Karpas-422 (cell line): Measurements from ENCODE around the gene SLC17A4. TPM values are rescaled to one million over a fixed set of nuclear protein-coding genes. Genes with fewer than 3 reads are reported as not detected.
"Not testable (repeated sequence)": the region's sequence is repeated elsewhere in the genome, so short reads cannot be mapped to it uniquely, and the experiment has no call there.

Experiments used
- DNase-seq: peaks from one replicate; pipeline ENCODE4 v3.0.0-alpha.2; 2015
- H2AFZ ChIP-seq: fragments of 200-600 bp; sonication (generic); 2 replicates; pipeline ENCODE4 v1.6.1; 2014; ENCODE audit warnings: antibody characterized with exemption, low read length, mixed read lengths
- H3K27ac ChIP-seq: fragments of 200-600 bp; sonication (generic); 2 replicates; pipeline ENCODE4 v1.5.1; 2014; ENCODE audit warnings: mild to moderate bottlenecking, low read length, moderate library complexity
- H3K27me3 ChIP-seq: fragments of 200-600 bp; sonication (generic); 2 replicates; pipeline ENCODE4 v1.6.1; 2014; ENCODE audit warnings: low read length, mixed read lengths
- H3K36me3 ChIP-seq: fragments of 200-600 bp; sonication (generic); 2 replicates; pipeline ENCODE4 v1.6.1; 2014; ENCODE audit warnings: low read length, mixed read lengths; ENCODE audit not compliant: insufficient read depth
- H3K4me1 ChIP-seq: fragments of 200-600 bp; sonication (generic); 2 replicates; pipeline ENCODE4 v1.6.1; 2014; ENCODE audit warnings: mild to moderate bottlenecking, low read length, mixed read lengths
- H3K4me2 ChIP-seq: fragments of 200-600 bp; sonication (generic); 2 replicates; pipeline ENCODE4 v1.6.1; 2014; ENCODE audit warnings: low read length, low read depth, mild to moderate bottlenecking; ENCODE audit not compliant: poor library complexity, severe bottlenecking
- H3K4me3 ChIP-seq: fragments of 200-600 bp; sonication (generic); 2 replicates; pipeline ENCODE4 v1.5.1; 2014; ENCODE audit warnings: mild to moderate bottlenecking, antibody characterized with exemption, low read length, mixed read lengths
- H3K79me2 ChIP-seq: fragments of 200-600 bp; sonication (generic); 2 replicates; pipeline ENCODE4 v1.6.1; 2014; ENCODE audit warnings: mild to moderate bottlenecking, low read length, mixed read lengths
- H3K9ac ChIP-seq: fragments of 200-600 bp; sonication (generic); 2 replicates; pipeline ENCODE4 v1.6.0; 2014; ENCODE audit warnings: low read length
- H3K9me2 ChIP-seq: fragments of 200-600 bp; sonication (generic), shearing (Covaris generic); replicated peaks from 2 replicates; pipeline ENCODE4 v1.6.0; 2014; ENCODE audit warnings: mild to moderate bottlenecking, low read length, moderate library complexity; ENCODE audit not compliant: insufficient read depth
- H3K9me3 ChIP-seq: fragments of 300-700, 200-600 bp; sonication (generic); 2 replicates; pipeline ENCODE4 v1.6.1; 2014; ENCODE audit warnings: low read length, mixed read lengths
- H4K20me1 ChIP-seq: fragments of 200-600 bp; sonication (generic); 2 replicates; pipeline ENCODE4 v1.6.1; 2014; ENCODE audit warnings: mild to moderate bottlenecking, antibody characterized with exemption, low read length, low read depth; ENCODE audit not compliant: insufficient read depth
- total RNA-seq: library from RNA; depleted of rRNA; stranded (reverse); fragments of >200 nt; shearing (Covaris generic); gene quantifications from 2 replicates; pipeline ENCODE4 v1.2.3, GENCODE V29; 2014; ENCODE audit warnings: low replicate concordance

Gene SLC17A4
- total RNA-seq, 1 experiment from 2014 or later: not detected

- Histone ChIP-seq H3K9me3 (peaks cover 4% of the 10 kb centered on the region), H3K4me1 (peaks cover 8% of the 10 kb centered on the region), H3K9me2 (no peaks in the 10 kb centered on the region), H3K4me2 (no peak overlapping the region), H4K20me1 (no peaks in the 10 kb centered on the region), H3K27ac (no peak overlapping the region), H3K27me3 (no peaks in the 10 kb centered on the region), H3K9ac (no peak overlapping the region), H3K36me3 (no peaks in the 10 kb centered on the region), H3K4me3 (no peak overlapping the region), H2AFZ (no peak overlapping the region), H3K79me2 (no peaks in the 10 kb centered on the region)
- DNase-seq: no peak
Observed at GRCh38 chr6:25745836-25746235, 8.7 kb upstream of the SLC17A4 start.

GRCh38 chr6:25746968-25747367 lies 7.6 kb upstream of the SLC17A4 start:
- H3K4me1 ChIP-seq: peaks cover 8% of the 10 kb centered on the region
- no peaks in the 10 kb centered on the region for H4K20me1 ChIP-seq
- peaks cover 3% of the 10 kb centered on the region for H3K9me3 ChIP-seq
- H3K36me3 ChIP-seq: no peaks in the 10 kb centered on the region
- no peak overlapping the region for H3K9ac ChIP-seq
- H2AFZ ChIP-seq: no peak overlapping the region
- H3K27me3 ChIP-seq: no peaks in the 10 kb centered on the region
- no peaks in the 10 kb centered on the region for H3K9me2 ChIP-seq
- H3K79me2 ChIP-seq: no peaks in the 10 kb centered on the region
- H3K4me3 ChIP-seq: no peak overlapping the region
- H3K27ac ChIP-seq: no peak overlapping the region
- no peak overlapping the region for H3K4me2 ChIP-seq
- DNase-seq: no peak

- Histone ChIP-seq H3K4me1 (peaks cover 8% of the 10 kb centered on the region), H2AFZ (no peak overlapping the region), H4K20me1 (no peaks in the 10 kb centered on the region), H3K27ac (no peak overlapping the region), H3K4me2 (no peak overlapping the region), H3K27me3 (no peaks in the 10 kb centered on the region), H3K4me3 (no peak overlapping the region), H3K9me3 (no peaks in the 10 kb centered on the region), H3K79me2 (no peaks in the 10 kb centered on the region), H3K9ac (no peak overlapping the region), H3K36me3 (no peaks in the 10 kb centered on the region), H3K9me2 (no peaks in the 10 kb centered on the region)
- DNase-seq: no peak
Observed at GRCh38 chr6:25747477-25747876, 7.1 kb upstream of the SLC17A4 start.

- no peak for DNase-seq
- Histone ChIP-seq H3K79me2 (no peaks in the 10 kb centered on the region), H3K36me3 (no peaks in the 10 kb centered on the region), H3K9me3 (no peaks in the 10 kb centered on the region), H4K20me1 (no peaks in the 10 kb centered on the region), H3K9ac (no peak overlapping the region), H3K27me3 (no peaks in the 10 kb centered on the region), H3K9me2 (no peaks in the 10 kb centered on the region), H2AFZ (no peak overlapping the region), H3K4me3 (no peak overlapping the region), H3K4me1 (peaks cover 8% of the 10 kb centered on the region), H3K4me2 (no peak overlapping the region), H3K27ac (no peak overlapping the region)
Observed at GRCh38 chr6:25748049-25748448, 6.5 kb upstream of the SLC17A4 start.

- not testable (repeated sequence) for H3K4me3 ChIP-seq, H3K27me3 ChIP-seq, H3K36me3 ChIP-seq, H3K9me3 ChIP-seq, H3K79me2 ChIP-seq, H3K4me1 ChIP-seq, H4K20me1 ChIP-seq, H2AFZ ChIP-seq, H3K9ac ChIP-seq, H3K27ac ChIP-seq, DNase-seq, H3K4me2 ChIP-seq, H3K9me2 ChIP-seq
Observed at GRCh38 chr6:25748601-25749517, 5.7 kb upstream of the SLC17A4 start.

- H3K79me2 ChIP-seq: no peaks in the 10 kb centered on the region
- H3K27me3 ChIP-seq: no peaks in the 10 kb centered on the region
- no peak for DNase-seq
- H3K4me1 ChIP-seq: peaks cover 8% of the 10 kb centered on the region
- H4K20me1 ChIP-seq: no peaks in the 10 kb centered on the region
- no peak overlapping the region for H3K9ac ChIP-seq
- H3K36me3 ChIP-seq: no peaks in the 10 kb centered on the region
- no peaks in the 10 kb centered on the region for H3K9me2 ChIP-seq
- H3K4me2 ChIP-seq: no peak overlapping the region
- no peak overlapping the region for H3K4me3 ChIP-seq
- no peak overlapping the region for H3K27ac ChIP-seq
- no peak overlapping the region for H2AFZ ChIP-seq
- H3K9me3 ChIP-seq: no peaks in the 10 kb centered on the region
Observed at GRCh38 chr6:25749837-25750236, 4.7 kb upstream of the SLC17A4 start.

- Histone ChIP-seq H3K36me3 (no peaks in the 10 kb centered on the region), H2AFZ (no peak overlapping the region), H3K9me3 (no peaks in the 10 kb centered on the region), H3K9me2 (no peaks in the 10 kb centered on the region), H3K4me2 (no peak overlapping the region), H3K9ac (no peak overlapping the region), H3K79me2 (no peaks in the 10 kb centered on the region), H4K20me1 (no peaks in the 10 kb centered on the region), H3K27me3 (no peaks in the 10 kb centered on the region), H3K4me3 (no peak overlapping the region), H3K4me1 (peaks cover 8% of the 10 kb centered on the region), H3K27ac (no peak overlapping the region)
- no peak for DNase-seq
Observed at GRCh38 chr6:25750906-25751305, 3.6 kb upstream of the SLC17A4 start.

GRCh38 chr6:25753079-25753478 lies 1.5 kb upstream of the SLC17A4 start:
- Histone ChIP-seq H3K79me2 (no peaks in the 10 kb centered on the region), H3K27me3 (no peaks in the 10 kb centered on the region), H3K9me2 (no peaks in the 10 kb centered on the region), H3K27ac (no peak overlapping the region), H4K20me1 (no peaks in the 10 kb centered on the region), H3K4me2 (no peak overlapping the region), H3K4me1 (peaks cover 8% of the 10 kb centered on the region), H3K9ac (no peak overlapping the region), H3K36me3 (no peaks in the 10 kb centered on the region), H2AFZ (no peak overlapping the region), H3K4me3 (no peak overlapping the region), H3K9me3 (no peaks in the 10 kb centered on the region)
- DNase-seq: no peak
